ENCODE data around the gene SNRNP25. TPM values are rescaled to one million over a fixed set of nuclear protein-coding genes. Genes with fewer than 3 reads are reported as not detected.

Gene SNRNP25
- total RNA-seq, 1 donor from 2014 or later = 28.6 TPM

GRCh38 chr16:97822-98221 lies 44.2 kb downstream of the SNRNP25 start:
- Mint-ChIP-seq H3K4me1 (ENCODE audit: unreplicated experiment) (peaks cover 23% of the 10 kb centered on the region), H3K27me3 (ENCODE audit: unreplicated experiment) (no peaks in the 10 kb centered on the region), H3K27ac (ENCODE audit: unreplicated experiment) (no peak overlapping the region), H3K36me3 (ENCODE audit: unreplicated experiment) (peaks cover 15% of the 10 kb centered on the region), H3K4me3 (ENCODE audit: unreplicated experiment) (no peak overlapping the region), H3K9me3 (ENCODE audit: unreplicated experiment) (no peaks in the 10 kb centered on the region)
- no peak for DNase-seq (ENCODE audit: extremely low spot score, unreplicated experiment)
- TF ChIP-seq CTCF (IDR thresholded peaks at IDR 0.05) = no peak

GRCh38 chr16:100989-101388 lies 47.4 kb downstream of the SNRNP25 start:
- no peak overlapping the region for H3K4me3 Mint-ChIP-seq (ENCODE audit: unreplicated experiment)
- no peak for DNase-seq (ENCODE audit: extremely low spot score, unreplicated experiment)
- peaks cover 23% of the 10 kb centered on the region for H3K4me1 Mint-ChIP-seq (ENCODE audit: unreplicated experiment)
- no peak for TF ChIP-seq CTCF (IDR thresholded peaks at IDR 0.05)
- H3K36me3 Mint-ChIP-seq (ENCODE audit: unreplicated experiment) = peaks cover 15% of the 10 kb centered on the region
- H3K9me3 Mint-ChIP-seq (ENCODE audit: unreplicated experiment) = no peaks in the 10 kb centered on the region
- H3K27ac Mint-ChIP-seq (ENCODE audit: unreplicated experiment) = no peak overlapping the region
- no peaks in the 10 kb centered on the region for H3K27me3 Mint-ChIP-seq (ENCODE audit: unreplicated experiment)

GRCh38 chr16:101586-101985 lies 48.0 kb downstream of the SNRNP25 start:
- H3K9me3 Mint-ChIP-seq (ENCODE audit: unreplicated experiment) = no peaks in the 10 kb centered on the region

GRCh38 chr16:102060-102855 lies 48.6 kb downstream of the SNRNP25 start:
- peak overlapping the region; percentile 31 for H3K27ac Mint-ChIP-seq (ENCODE audit: unreplicated experiment)
- no peak for TF ChIP-seq CTCF (IDR thresholded peaks at IDR 0.05)
- no peak overlapping the region for H3K4me3 Mint-ChIP-seq (ENCODE audit: unreplicated experiment)
- H3K9me3 Mint-ChIP-seq (ENCODE audit: unreplicated experiment) = no peaks in the 10 kb centered on the region
- peaks cover 20% of the 10 kb centered on the region for H3K4me1 Mint-ChIP-seq (ENCODE audit: unreplicated experiment)
- DNase-seq (ENCODE audit: extremely low spot score, unreplicated experiment) = no peak
- no peaks in the 10 kb centered on the region for H3K27me3 Mint-ChIP-seq (ENCODE audit: unreplicated experiment)
- peaks cover 15% of the 10 kb centered on the region for H3K36me3 Mint-ChIP-seq (ENCODE audit: unreplicated experiment)

More at GRCh38 chr16:101586-101985, 48.0 kb downstream of the SNRNP25 start:
- no peak for TF ChIP-seq CTCF (IDR thresholded peaks at IDR 0.05)
- no peak for DNase-seq (ENCODE audit: extremely low spot score, unreplicated experiment)
- no peak overlapping the region for H3K4me3 Mint-ChIP-seq (ENCODE audit: unreplicated experiment)
- H3K36me3 Mint-ChIP-seq (ENCODE audit: unreplicated experiment) = peaks cover 15% of the 10 kb centered on the region
- H3K4me1 Mint-ChIP-seq (ENCODE audit: unreplicated experiment) = peaks cover 23% of the 10 kb centered on the region
- no peaks in the 10 kb centered on the region for H3K27me3 Mint-ChIP-seq (ENCODE audit: unreplicated experiment)
- H3K27ac Mint-ChIP-seq (ENCODE audit: unreplicated experiment) = peak overlapping the region; percentile 38

GRCh38 chr16:104355-104754 lies 50.7 kb downstream of the SNRNP25 start:
- Mint-ChIP-seq H3K4me3 (ENCODE audit: unreplicated experiment) (no peak overlapping the region), H3K4me1 (ENCODE audit: unreplicated experiment) (peaks cover 16% of the 10 kb centered on the region), H3K27me3 (ENCODE audit: unreplicated experiment) (no peaks in the 10 kb centered on the region), H3K27ac (ENCODE audit: unreplicated experiment) (no peak overlapping the region), H3K9me3 (ENCODE audit: unreplicated experiment) (no peaks in the 10 kb centered on the region), H3K36me3 (ENCODE audit: unreplicated experiment) (peaks cover 15% of the 10 kb centered on the region)
- DNase-seq (ENCODE audit: extremely low spot score, unreplicated experiment) = no peak
- TF ChIP-seq CTCF (IDR thresholded peaks at IDR 0.05) = no peak

Measured in osteocyte (in vitro differentiated cells).